GM12892 (cell line): ENCODE measurements around the gene PTF1A. TPM values are rescaled to one million over a fixed set of nuclear protein-coding genes. Genes with fewer than 3 reads are reported as not detected.

Source experiments
- DNase-seq: peaks from one replicate; pipeline ENCODE4 v3.0.0; 2011; ENCODE audit not compliant: insufficient read length
- FAIRE-seq: peaks from 2 replicates; lab custom pipeline; 2011; peaks lifted over from hg19 to GRCh38; lab: Jason Lieb, UNC
- POLR2A ChIP-seq: IDR thresholded peaks from 2 replicates; pipeline ENCODE4 v1.6.1; 2011; ENCODE audit warnings: low read depth, low read length, control low read depth
- POLR2AphosphoS5 ChIP-seq: IDR thresholded peaks from 2 replicates; pipeline ENCODE4 v1.6.1; 2011; ENCODE audit warnings: low read depth, low read length, control low read depth
- TAF1 ChIP-seq: IDR thresholded peaks from 2 replicates; pipeline ENCODE4 v1.6.1; 2011; ENCODE audit warnings: low read depth, mild to moderate bottlenecking, control low read depth, low read length, borderline replicate concordance
- polyA plus RNA-seq: library from polyadenylated mRNA; unstranded; fragments of >200 nt; gene quantifications from one replicate; pipeline ENCODE4 v1.2.1, GENCODE V29; 2012; ENCODE audit warnings: missing spikeins, inconsistent platforms; ENCODE audit not compliant: missing spikeins

PTF1A gene, protein sequence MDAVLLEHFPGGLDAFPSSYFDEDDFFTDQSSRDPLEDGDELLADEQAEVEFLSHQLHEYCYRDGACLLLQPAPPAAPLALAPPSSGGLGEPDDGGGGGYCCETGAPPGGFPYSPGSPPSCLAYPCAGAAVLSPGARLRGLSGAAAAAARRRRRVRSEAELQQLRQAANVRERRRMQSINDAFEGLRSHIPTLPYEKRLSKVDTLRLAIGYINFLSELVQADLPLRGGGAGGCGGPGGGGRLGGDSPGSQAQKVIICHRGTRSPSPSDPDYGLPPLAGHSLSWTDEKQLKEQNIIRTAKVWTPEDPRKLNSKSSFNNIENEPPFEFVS
- polyA plus RNA-seq = not detected

DNA sequence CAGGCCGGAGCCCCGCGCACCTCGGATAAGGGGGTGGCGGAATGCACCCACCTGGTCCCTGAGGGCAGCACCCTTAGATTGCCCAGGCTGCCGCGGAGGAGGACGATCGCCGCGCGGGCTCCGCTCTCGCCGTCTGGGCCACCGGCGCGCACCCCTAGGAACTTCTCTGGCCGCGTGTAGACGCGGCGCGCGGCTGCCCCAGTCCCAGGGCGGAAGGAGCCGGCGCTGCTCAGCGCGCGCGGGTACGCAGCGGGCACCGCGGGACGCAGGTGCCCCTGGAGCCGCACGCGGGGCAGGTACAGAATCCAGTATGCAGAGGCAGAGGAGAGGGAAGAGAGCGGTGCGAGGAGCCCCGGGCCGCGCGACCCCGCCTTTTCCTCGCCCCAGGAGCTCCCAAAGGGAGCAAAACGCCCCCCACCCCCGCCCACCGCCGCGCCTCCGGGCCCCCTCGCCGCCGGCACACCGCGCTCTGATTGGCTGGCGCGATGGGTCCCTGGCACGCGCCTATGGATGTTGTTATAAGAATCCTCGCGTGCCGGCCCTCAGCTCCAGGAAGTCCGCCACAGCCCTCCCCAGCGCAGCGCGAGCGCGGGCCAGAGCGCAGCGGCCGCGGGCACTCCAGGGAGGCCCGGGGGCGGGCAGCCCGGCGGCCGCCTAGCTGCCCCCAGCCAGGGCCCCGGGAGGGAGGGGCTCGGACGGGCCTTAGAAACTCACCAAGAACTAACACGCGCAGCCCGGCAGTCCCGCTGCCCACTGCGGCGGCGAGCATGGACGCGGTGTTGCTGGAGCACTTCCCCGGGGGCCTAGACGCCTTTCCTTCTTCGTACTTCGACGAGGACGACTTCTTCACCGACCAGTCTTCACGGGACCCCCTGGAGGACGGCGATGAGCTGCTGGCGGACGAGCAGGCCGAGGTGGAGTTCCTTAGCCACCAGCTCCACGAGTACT is at the start of gene PTF1A:
PTF1A (plus strand) TSS at position 549 of the 948 bp plus-strand sequence; CDS start at position 768, 219 bp downstream.
- DNase-seq (no peak), FAIRE-seq (no peak)
- TF ChIP-seq POLR2AphosphoS5 = no peak

DNA sequence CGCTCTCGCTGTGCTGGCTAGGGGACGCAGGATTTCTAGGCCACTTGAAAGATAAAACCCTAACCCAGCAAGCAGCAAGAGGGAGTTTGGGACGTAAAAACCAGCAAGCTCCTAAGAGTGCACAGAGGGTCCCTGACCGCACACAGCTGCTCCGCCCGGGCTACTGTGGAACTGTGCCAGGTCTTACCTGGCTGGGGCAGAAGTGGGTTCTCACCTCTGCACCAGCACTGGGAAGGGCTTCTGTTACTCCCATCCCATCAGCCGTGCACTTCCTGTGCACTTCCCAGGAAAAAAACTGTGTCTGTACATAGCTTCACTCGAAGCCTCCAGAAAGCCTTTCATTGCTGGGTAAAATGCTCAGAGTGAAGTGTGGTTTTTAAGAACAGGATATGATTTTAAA is 45.9 kb upstream of the PTF1A start:
- TF ChIP-seq POLR2AphosphoS5 (no peak), POLR2A (no peak), TAF1 (no peak)
- DNase-seq (no peak), FAIRE-seq (no peak)

DNA sequence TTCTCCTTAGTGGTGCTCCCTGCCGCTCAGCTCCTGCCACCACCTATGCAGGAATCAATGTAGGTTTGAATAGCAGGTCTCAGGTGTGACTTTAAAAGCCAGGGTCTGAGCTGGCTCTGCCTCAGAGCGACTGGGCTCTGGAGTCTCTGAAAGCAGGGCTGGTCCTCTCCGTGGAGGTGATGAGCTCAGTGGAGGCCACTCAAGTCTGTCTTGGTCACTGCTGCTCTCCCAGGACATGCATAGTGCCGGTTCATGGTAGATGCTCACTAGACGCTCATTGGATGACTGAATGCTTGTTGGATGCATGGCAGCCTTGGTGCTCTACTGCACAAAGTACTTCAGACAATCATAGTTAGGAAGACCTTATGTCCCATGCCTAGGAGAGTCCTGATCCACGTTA is 45.1 kb upstream of the PTF1A start:
- FAIRE-seq (no peak), DNase-seq (no peak)
- no peak for TF ChIP-seq POLR2AphosphoS5
- no peak for TF ChIP-seq TAF1
- no peak for TF ChIP-seq POLR2A

DNA sequence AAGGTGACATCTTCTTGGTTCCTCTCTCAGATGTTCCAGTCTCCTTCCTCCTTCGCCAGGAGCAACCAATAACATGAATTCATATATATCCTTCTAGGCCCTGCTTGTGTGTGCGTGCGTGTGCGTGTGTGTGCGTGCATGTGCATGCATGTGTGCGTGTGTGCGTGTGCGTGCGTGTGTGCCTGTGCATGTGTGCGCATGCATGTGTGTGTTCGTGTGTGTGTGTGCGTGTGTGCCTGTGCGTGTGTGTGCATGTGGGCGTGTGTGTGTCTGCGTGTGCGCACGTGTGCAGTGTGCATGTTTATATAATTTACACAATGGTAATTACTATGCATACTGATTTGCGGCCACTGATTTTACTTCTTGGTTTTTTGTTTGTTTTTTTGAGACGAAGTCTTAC is 43.9 kb upstream of the PTF1A start:
- no peak for FAIRE-seq
- TF ChIP-seq TAF1 (no peak), POLR2AphosphoS5 (no peak; the same call in 1 of the 2 replicates), POLR2A (no peak)
- DNase-seq = no peak

DNA sequence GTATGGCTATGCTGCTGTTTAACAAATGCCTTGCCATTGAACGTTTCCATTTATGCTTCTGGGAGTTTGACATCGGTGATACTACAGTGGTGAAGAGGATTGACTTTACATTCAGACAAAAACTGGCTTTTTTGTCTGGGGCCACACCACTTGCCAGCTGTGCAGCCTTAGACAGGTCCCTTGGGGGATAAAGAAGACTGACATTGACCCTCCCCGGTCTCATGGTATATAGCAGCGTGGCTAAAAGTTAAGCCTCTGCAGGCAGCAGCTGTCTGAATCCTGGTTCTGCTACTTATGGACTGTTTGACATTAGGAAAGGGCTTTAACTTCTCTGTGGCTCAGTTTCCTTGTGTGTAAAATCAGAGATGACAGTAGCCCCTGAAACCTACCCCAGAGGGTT is 42.0 kb upstream of the PTF1A start:
- DNase-seq (no peak), FAIRE-seq (no peak)
- TF ChIP-seq POLR2AphosphoS5 (no peak), POLR2A (no peak), TAF1 (no peak)

DNA sequence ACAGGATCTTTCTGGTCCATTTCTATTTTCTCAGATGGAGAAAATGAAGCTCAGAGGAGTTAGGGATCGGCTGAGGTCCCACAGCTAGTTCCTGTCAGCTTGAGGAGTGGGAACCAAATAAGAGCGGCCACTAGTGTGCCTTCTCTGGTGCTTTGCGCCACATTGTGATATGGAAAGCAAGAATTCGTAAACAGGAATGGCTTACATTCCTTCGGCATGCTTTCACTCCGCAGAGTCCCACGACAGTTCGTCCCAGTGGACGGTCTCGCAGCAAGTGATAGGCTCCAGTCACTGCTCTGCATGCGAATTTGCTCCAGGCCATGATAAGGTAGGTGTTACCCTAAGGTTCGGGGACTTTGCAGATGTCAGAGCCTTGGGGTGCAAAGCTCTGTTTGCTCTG is 41.5 kb upstream of the PTF1A start:
- TF ChIP-seq POLR2A = no peak
- TF ChIP-seq TAF1 = no peak
- no peak for TF ChIP-seq POLR2AphosphoS5
- FAIRE-seq (no peak), DNase-seq (no peak)

DNA sequence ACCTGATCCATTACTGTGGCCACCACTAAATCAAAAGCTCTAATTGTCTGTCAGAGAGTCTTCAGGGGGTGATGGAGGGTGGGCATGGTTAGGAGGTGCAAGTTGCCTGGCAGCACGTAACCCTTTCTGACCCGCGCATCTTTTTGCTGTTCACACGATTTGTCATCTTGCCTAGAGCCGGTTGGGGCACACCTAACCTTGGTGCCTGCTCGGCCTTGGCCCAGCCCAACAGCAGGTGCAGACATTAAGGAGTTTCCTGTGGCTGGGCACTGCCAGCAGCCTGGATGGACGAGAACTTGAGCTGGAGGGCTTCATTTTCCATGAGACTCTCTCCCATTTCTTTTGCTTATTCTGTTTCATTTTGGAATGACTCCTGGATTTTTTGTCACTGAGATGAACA is 41.0 kb upstream of the PTF1A start:
- FAIRE-seq (no peak), DNase-seq (no peak)
- no peak for TF ChIP-seq POLR2A
- no peak for TF ChIP-seq TAF1
- no peak for TF ChIP-seq POLR2AphosphoS5

DNA sequence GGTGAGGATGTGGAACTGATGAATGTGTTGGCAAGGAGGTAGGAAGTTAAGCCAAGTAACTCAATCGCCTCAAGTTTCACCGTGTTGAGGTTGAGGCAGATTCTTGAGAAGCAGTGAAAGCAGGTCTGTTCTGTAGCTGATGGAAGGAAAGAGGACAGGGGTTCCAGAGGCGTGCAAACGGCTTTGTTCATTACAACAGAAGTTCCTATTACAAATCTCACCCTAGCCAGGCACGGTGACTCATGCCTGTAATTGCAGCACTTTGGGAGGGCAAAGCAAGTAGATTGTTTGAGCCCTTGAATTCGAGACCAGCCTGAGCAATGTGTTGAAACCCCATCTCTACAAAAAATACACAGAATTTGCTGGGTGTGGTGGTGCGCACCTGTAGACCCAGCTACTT is 36.9 kb upstream of the PTF1A start:
- DNase-seq = no peak
- TF ChIP-seq TAF1 = no peak
- no peak for TF ChIP-seq POLR2AphosphoS5
- no peak for TF ChIP-seq POLR2A
- FAIRE-seq = no peak

DNA sequence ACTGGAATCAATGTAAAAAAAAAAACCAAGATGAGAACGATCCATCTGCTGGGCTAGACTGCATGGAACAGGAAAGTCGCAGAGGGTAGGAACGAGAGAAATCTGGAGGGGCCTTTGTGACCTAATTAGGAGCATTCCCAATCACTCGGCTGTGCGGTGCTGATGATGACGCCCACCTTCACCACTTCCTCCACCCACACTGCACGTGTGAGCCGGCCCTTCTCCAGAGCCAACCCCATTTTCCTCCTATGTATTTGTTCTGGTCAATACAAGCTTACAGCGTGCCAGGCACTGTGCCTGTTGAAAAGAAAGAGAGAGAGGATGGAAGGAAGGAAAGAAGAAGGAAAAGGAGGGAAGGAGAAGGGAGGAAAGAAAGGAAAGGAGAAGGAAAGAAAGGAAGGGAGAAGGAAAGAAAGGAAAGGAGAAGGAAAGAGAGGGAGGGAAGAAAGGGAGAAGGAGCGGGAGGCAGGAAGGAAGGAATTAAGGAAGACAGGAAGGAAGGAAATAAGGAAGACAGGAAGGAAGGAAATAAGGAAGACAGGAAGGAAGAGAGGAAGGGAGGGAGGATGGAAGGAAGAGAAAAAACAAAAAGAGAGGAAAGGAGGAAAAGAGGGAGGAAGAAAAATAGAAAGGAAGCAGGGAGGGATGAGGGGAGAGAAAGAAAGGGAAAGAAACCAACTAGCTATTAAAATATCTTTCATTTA is 35.5 kb upstream of the PTF1A start:
- FAIRE-seq = no peak
- TF ChIP-seq TAF1 (no peak), POLR2A (no peak), POLR2AphosphoS5 (no peak)

DNA sequence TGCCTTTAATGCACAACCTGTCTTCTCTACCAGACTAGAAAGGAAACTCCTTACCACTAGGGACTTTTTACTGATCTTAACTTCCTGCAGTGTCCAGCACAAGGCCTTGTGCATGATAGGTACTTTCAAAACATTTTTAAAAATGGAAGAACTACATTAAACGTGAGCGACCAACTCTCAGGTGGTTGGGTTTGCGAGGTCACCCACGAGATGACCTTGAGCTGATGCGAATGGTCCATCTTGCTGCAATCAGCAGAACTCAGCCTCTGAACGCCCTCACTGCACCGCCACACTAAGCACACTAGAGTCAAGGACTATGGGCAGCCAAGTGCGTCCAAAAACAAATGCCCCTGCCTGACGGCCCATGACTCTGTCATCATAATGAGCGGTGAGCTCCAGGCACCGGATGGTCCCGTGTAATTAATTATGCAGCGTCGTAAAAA is 34.9 kb upstream of the PTF1A start:
- TF ChIP-seq POLR2AphosphoS5 (no peak), POLR2A (no peak), TAF1 (no peak)
- DNase-seq (no peak), FAIRE-seq (peak; percentile 81)

More for the DNA sequence above, 35.5 kb upstream of the PTF1A start:
- DNase-seq = no peak

DNA sequence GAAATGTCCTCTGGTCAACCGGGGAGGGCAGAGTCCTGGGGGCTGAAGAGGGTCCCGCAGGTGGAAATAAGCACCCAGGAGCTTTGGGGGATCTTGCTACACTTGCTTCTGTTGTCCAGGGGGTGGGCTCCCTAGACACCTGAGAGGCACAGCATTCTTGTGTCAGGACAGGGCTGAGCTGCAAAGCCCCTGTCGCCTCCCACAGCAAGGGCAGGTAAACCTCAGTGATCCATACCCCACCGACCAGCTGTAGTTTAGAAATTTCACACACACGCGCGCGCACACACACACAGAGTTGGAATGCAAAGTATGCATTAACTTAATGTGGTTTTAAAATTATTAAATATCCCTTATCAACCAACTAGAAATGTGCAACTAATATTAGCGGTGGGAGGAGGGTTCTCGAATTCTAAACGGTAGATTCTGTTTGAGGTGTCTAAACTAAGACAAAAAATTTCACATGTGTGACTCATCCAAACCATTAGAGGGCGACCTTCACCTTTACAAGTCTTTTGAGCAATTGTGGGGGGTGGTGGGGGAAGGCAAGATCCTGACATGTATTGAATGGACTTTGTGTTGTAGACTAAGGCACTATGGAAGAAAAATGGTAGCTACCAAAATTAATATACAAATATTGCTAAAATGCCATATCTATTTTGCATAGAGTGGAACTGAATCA is 34.3 kb upstream of the PTF1A start:
- DNase-seq (no peak), FAIRE-seq (peak; percentile 77)
- TF ChIP-seq POLR2A (no peak), POLR2AphosphoS5 (no peak)
